Lower lobe of right lung (tissue), 2 donors: ENCODE measurements around the gene SDC3. TPM values are rescaled to one million over a fixed set of nuclear protein-coding genes. Genes with fewer than 3 reads are reported as not detected.

Experiments
- ATAC-seq, 2 donors: fragments of 200-7000 bp; cut with Tn5 transposase; one replicate each; pipeline ENCODE4 v1.9.1; 2020 to 2022; ENCODE audit warnings: mild to moderate bottlenecking in 2 of 2, moderate library complexity in 2 of 2
- DNase-seq: peaks from one replicate; pipeline ENCODE4 v3.0.0-alpha.2; 2020
- H3K27ac ChIP-seq: fragments of 200-600 bp; one replicate; pipeline ENCODE4 v1.8.0; 2022
- H3K27me3 ChIP-seq: fragments of 200-600 bp; one replicate; pipeline ENCODE4 v1.8.0; 2022; ENCODE audit warnings: low read depth
- H3K36me3 ChIP-seq: fragments of 200-600 bp; one replicate; pipeline ENCODE4 v1.8.0; 2022; ENCODE audit warnings: mild to moderate bottlenecking
- H3K4me1 ChIP-seq: fragments of 200-600 bp; one replicate; pipeline ENCODE4 v1.8.0; 2022
- H3K4me3 ChIP-seq: fragments of 200-600 bp; one replicate; pipeline ENCODE4 v1.8.0; 2022; ENCODE audit warnings: mild to moderate bottlenecking
- H3K9me3 ChIP-seq: fragments of 200-600 bp; one replicate; pipeline ENCODE4 v1.8.0; 2022
- intact Hi-C: fragments of 100-400 bp; cut with DNase I; formaldehyde crosslinking; loops from one replicate; pipeline ENCODE4 v1.11.0; 2022
- total RNA-seq: library from RNA; stranded (reverse); fragmentation: NEBNext Ultra II Directional; extraction: Animal tissue kit (Norgen Biotek cat#: 25700); gene quantifications from one replicate; pipeline ENCODE4 v1.2.1, GENCODE V29; 2021
- TF ChIP-seq, protein P1 (sequence below): fragments of 200-600 bp; IDR thresholded peaks from one replicate; pipeline ENCODE4 v1.8.0; 2022; ENCODE audit warnings: antibody characterized with exemption, mild to moderate bottlenecking
- donor health status: DM: no; HTN: yes; CAD: no; lungs with severe emphysema.

SDC3 gene
- total RNA-seq, 1 donor from 2014 or later, result 43.5 TPM

GRCh38 chr1:30915491-30916230, 7.1 kb upstream of the SDC3 start:
- Histone ChIP-seq H3K4me3 (no peak overlapping the region), H3K27ac (no peak overlapping the region), H3K27me3 (no peaks in the 10 kb centered on the region), H3K36me3 (no peaks in the 10 kb centered on the region), H3K9me3 (no peaks in the 10 kb centered on the region), H3K4me1 (peaks cover 20% of the 10 kb centered on the region)
- no peak for DNase-seq
- TF ChIP-seq, protein P1, sequence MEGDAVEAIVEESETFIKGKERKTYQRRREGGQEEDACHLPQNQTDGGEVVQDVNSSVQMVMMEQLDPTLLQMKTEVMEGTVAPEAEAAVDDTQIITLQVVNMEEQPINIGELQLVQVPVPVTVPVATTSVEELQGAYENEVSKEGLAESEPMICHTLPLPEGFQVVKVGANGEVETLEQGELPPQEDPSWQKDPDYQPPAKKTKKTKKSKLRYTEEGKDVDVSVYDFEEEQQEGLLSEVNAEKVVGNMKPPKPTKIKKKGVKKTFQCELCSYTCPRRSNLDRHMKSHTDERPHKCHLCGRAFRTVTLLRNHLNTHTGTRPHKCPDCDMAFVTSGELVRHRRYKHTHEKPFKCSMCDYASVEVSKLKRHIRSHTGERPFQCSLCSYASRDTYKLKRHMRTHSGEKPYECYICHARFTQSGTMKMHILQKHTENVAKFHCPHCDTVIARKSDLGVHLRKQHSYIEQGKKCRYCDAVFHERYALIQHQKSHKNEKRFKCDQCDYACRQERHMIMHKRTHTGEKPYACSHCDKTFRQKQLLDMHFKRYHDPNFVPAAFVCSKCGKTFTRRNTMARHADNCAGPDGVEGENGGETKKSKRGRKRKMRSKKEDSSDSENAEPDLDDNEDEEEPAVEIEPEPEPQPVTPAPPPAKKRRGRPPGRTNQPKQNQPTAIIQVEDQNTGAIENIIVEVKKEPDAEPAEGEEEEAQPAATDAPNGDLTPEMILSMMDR, result no peak
- intact Hi-C loops, result no loop called here
- no peak for ATAC-seq

DNA sequence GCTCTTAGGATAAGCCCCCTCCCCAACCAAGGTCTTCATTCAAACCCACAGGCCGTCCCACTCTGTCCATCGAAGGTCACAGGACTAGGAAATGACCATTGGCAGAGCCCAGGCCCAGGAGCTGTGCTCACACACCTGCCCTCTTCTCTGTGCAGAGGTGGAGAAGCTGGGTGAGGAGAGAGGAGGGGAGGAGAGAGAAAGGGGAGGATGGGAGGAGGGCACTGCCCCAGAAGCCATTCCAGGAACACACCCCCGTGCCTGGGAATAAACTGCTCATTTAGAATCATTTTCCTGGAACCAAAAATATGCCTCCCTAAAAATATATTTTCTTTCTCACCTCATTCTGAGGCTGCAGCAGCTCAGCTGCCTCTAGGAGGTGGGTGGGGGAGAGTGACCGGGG, 6.4 kb upstream of the SDC3 start:
- TF ChIP-seq, protein P1, result no peak
- DNase-seq, result no peak
- ATAC-seq, result no peak
- Histone ChIP-seq H3K9me3 (no peaks in the 10 kb centered on the region), H3K27ac (no peak overlapping the region), H3K4me1 (peaks cover 24% of the 10 kb centered on the region), H3K4me3 (no peak overlapping the region), H3K36me3 (no peaks in the 10 kb centered on the region), H3K27me3 (no peaks in the 10 kb centered on the region)
- intact Hi-C loops, result loop anchor here (5.0 kb wide), 2 partner anchors 113 to 133 kb away; no protein-coding TSS in a partner anchor

DNA sequence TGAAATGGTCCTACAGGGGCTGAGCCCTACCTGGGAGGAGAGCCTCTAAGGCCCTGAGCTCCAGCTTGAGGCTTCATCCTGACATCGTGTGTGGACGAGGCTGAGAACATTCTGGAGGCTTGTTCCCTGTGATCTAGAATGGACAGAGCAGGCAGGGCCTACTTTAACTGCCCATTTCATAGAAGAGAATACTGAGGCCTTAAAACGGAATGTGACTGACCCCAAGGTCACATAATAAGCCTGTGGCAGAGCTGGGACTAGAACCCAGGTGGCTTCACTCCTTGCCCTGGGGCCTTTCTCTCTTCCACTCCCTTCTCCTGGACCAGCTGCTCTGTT, 6.0 kb upstream of the SDC3 start:
- H3K27ac ChIP-seq, result no peak overlapping the region
- ATAC-seq (no peak), DNase-seq (no peak)
- H3K9me3 ChIP-seq, result no peaks in the 10 kb centered on the region
- H3K36me3 ChIP-seq, result no peaks in the 10 kb centered on the region
- H3K27me3 ChIP-seq, result no peaks in the 10 kb centered on the region
- no peak overlapping the region for H3K4me3 ChIP-seq
- intact Hi-C loops, result loop anchor here (5.0 kb wide), 2 partner anchors 112 to 132 kb away; no protein-coding TSS in a partner anchor
- peaks cover 28% of the 10 kb centered on the region for H3K4me1 ChIP-seq
- TF ChIP-seq, protein P1, result no peak

DNA sequence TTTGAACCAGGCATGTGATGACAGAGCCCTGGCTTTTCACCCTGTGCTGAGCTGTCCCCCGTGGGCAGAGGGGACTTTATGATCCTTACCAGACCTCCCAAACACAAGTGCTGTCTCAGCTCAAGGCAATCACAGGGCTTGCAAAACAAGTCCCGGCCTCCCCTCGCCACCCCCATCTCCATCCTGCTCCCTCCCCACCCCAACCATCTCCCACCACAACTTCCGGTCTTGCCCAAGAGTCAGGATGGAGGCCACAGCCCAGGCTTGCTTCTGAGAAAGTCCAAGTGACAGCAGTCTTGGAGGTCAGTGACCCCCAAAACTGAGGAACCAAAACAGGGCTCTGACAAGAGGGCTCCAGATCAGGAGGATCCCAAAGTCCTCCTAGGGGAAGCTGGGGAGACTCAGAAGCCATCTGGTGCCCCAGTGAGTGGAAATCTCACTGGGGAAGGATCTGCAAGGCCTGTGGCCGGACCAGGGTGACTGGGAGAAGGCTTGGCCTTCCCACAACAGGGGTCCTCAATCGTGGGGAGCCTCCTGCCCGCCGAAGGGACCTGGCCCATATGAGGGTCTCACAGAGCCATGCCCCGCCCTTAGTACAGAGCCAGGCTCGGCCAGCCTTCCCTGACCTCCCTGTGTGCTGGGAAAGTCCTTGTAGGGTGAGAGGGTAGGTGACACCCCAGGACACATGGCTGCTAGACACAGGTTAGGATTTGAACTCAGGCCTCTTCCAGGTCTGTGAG, 4.5 kb upstream of the SDC3 start:
- Histone ChIP-seq H3K9me3 (no peaks in the 10 kb centered on the region), H3K4me1 (peaks cover 32% of the 10 kb centered on the region), H3K4me3 (no peak overlapping the region), H3K27ac (no peak overlapping the region), H3K27me3 (no peaks in the 10 kb centered on the region), H3K36me3 (no peaks in the 10 kb centered on the region)
- DNase-seq, result peak; percentile 67
- ATAC-seq, result peak; percentile 9 to 38
- intact Hi-C loops, result loop anchor here (5.0 kb wide), 2 partner anchors 111 to 131 kb away; no protein-coding TSS in a partner anchor
- TF ChIP-seq, protein P1, result no peak

DNA sequence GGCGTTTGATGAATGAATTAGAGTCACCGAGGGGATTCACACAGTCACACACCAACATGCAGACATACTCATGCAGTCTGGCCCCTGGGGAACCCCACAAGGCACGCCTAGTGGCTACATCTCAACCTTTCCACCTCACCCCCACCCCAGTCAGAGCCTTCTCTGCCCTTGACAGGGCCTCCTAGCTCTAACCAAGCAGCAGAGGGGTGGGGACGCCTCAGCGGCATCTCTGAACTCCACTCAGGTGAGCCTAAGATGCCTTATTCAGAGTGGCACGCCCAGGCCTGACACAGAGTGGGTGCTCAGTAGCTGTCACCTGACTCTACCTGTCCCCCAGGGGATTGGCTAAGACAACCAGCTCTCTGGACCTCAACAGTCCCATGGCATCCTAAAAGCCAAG, 3.7 kb upstream of the SDC3 start:
- no peak overlapping the region for H3K27ac ChIP-seq
- no peak for ATAC-seq
- TF ChIP-seq, protein P1, result no peak
- DNase-seq, result no peak
- H3K9me3 ChIP-seq, result no peaks in the 10 kb centered on the region
- H3K4me3 ChIP-seq, result no peak overlapping the region
- intact Hi-C loops, result loop anchor here (5.0 kb wide), 2 partner anchors 110 to 130 kb away; no protein-coding TSS in a partner anchor
- H3K4me1 ChIP-seq, result peaks cover 40% of the 10 kb centered on the region
- H3K27me3 ChIP-seq, result no peaks in the 10 kb centered on the region
- H3K36me3 ChIP-seq, result no peaks in the 10 kb centered on the region
